HepG2 (cell line): ENCODE results near the gene RNPEPL1. TPM values are rescaled to one million over a fixed set of nuclear protein-coding genes. Genes with fewer than 3 reads are reported as not detected.

Experiments
- ARID5B ChIP-seq: IDR thresholded peaks from 2 replicates; pipeline ENCODE4 v1.4.0; 2020; ENCODE audit warnings: mild to moderate bottlenecking, missing genetic modification reagents
- DMTF1 ChIP-seq: sonication (generic); formaldehyde crosslinking; IDR thresholded peaks from 2 replicates; pipeline ENCODE4 v1.4.0; 2020; ENCODE audit warnings: mild to moderate bottlenecking, missing genetic modification reagents
- NR3C1 ChIP-seq: sonication (generic); formaldehyde crosslinking; IDR thresholded peaks from 2 replicates; pipeline ENCODE4 v1.4.0; 2020; ENCODE audit warnings: missing genetic modification reagents
- RFX1 ChIP-seq: fragments of 450-650 bp; IDR thresholded peaks from 2 replicates; pipeline ENCODE4 v1.6.1; 2017
- SMAD3 ChIP-seq: sonication (generic); formaldehyde crosslinking; IDR thresholded peaks from 2 replicates; pipeline ENCODE4 v1.4.0; 2020; ENCODE audit warnings: missing genetic modification reagents
- SNAPC4 ChIP-seq: sonication (generic); formaldehyde crosslinking; IDR thresholded peaks from 2 replicates; pipeline ENCODE4 v1.4.0; 2020; ENCODE audit warnings: mild to moderate bottlenecking, missing genetic modification reagents
- TIGD3 ChIP-seq: sonication (generic); formaldehyde crosslinking; IDR thresholded peaks from 2 replicates; pipeline ENCODE4 v1.5.1; 2020; ENCODE audit warnings: mild to moderate bottlenecking, missing genetic modification reagents, borderline replicate concordance
- ZFP37 ChIP-seq: sonication (generic); formaldehyde crosslinking; IDR thresholded peaks from 2 replicates; pipeline ENCODE4 v1.4.0; 2020; ENCODE audit warnings: missing genetic modification reagents, borderline replicate concordance
- ZNF207 ChIP-seq: fragments of 450-650 bp; IDR thresholded peaks from 2 replicates; pipeline ENCODE4 v1.6.1; 2016; ENCODE audit warnings: antibody characterized with exemption, borderline replicate concordance
- ZNF230 ChIP-seq: sonication (generic); formaldehyde crosslinking; IDR thresholded peaks from 2 replicates; pipeline ENCODE4 v1.4.0; 2020; ENCODE audit warnings: mild to moderate bottlenecking, missing genetic modification reagents
- ZNF251 ChIP-seq: sonication (generic); formaldehyde crosslinking; IDR thresholded peaks from 2 replicates; pipeline ENCODE4 v1.9.0; 2021; ENCODE audit warnings: mild to moderate bottlenecking, missing genetic modification reagents
- ZNF256 ChIP-seq: sonication (generic); formaldehyde crosslinking; conservative IDR thresholded peaks from 2 replicates; pipeline ENCODE4 v1.4.0; 2020; ENCODE audit warnings: missing genetic modification reagents
- ZNF34 ChIP-seq: sonication (generic); formaldehyde crosslinking; IDR thresholded peaks from 2 replicates; pipeline ENCODE4 v1.4.0; 2020; ENCODE audit warnings: mild to moderate bottlenecking, missing genetic modification reagents, borderline replicate concordance
- ZNF441 ChIP-seq: sonication (generic); formaldehyde crosslinking; IDR thresholded peaks from 2 replicates; pipeline ENCODE4 v1.7.0; 2021; ENCODE audit warnings: missing genetic modification reagents, borderline replicate concordance
- ZNF652 ChIP-seq: IDR thresholded peaks from 2 replicates; pipeline ENCODE4 v1.6.1; 2016; ENCODE audit warnings: low read depth, borderline replicate concordance
- ZNF781 ChIP-seq: sonication (generic); formaldehyde crosslinking; IDR thresholded peaks from 2 replicates; pipeline ENCODE4 v1.5.1; 2020; ENCODE audit warnings: borderline replicate concordance, mild to moderate bottlenecking, missing genetic modification reagents; ENCODE audit errors: not compliant biosample characterization
- polyA plus RNA-seq, 8 experiments: library from polyadenylated mRNA; depleted of rRNA in 3 of 8; stranded (reverse) in 7 of 8; unstranded in 1 of 8; fragments of >200 nt; fragmentation: Illumina TruSeq in 4 of 8; extraction: Trizol in 4 of 8; gene quantifications; 2 replicates each; pipeline versions ENCODE4 v1.2.1 to v1.2.3, GENCODE V29; 2011 to 2016; ENCODE audit warnings: low read depth in 4 of 8, missing spikeins in 1 of 8, mixed read lengths in 1 of 8; ENCODE audit not compliant: insufficient read depth in 1 of 8
- total RNA-seq, 5 experiments: library from RNA; depleted of rRNA; stranded (reverse); fragments of >200 nt; fragmentation: Illumina TruSeq; extraction: Trizol; gene quantifications; 2 replicates each; pipeline ENCODE4 v1.2.3, GENCODE V29; 2016; ENCODE audit warnings: low read depth in 1 of 5

Gene RNPEPL1
- total and polyA plus RNA-seq, 2 of the 13 experiments (the other 11 are each of a cell fraction or from before 2014, with no cell fraction given) = 13.0 to 18.0 TPM

GRCh38 chr2:240604291-240604938 is 36.1 kb downstream of the RNPEPL1 start (continued):
- TF ChIP-seq ZNF34 (CRISPR knock-in tag) (peak; percentile 23; the same call in 1 of the 2 replicates), ZNF441 (CRISPR knock-in tag) (peak; percentile 84; the same call in 1 of the 2 replicates), ZNF652 (no peak), ZNF230 (CRISPR knock-in tag) (peak; percentile 7; the same call in 1 of the 2 replicates), ARID5B (CRISPR knock-in tag) (peak; percentile 68; the same call in 1 of the 2 replicates), DMTF1 (no peak), ZFP37 (CRISPR knock-in tag) (peak; percentile 68; the same call in 1 of the 2 replicates), ZNF207 (no peak), SNAPC4 (CRISPR knock-in tag) (peak; percentile 43; the same call in 1 of the 2 replicates), ZNF781 (CRISPR knock-in tag) (no peak), ZNF256 (CRISPR knock-in tag) (no peak), ZNF251 (CRISPR knock-in tag) (no peak), TIGD3 (CRISPR knock-in tag) (no peak), RFX1 (no peak), SMAD3 (peak; percentile 93; the same call in 1 of the 2 replicates), NR3C1 (no peak)
